Measurements from ENCODE around the gene ALG14.

Gene ALG14

DNA sequence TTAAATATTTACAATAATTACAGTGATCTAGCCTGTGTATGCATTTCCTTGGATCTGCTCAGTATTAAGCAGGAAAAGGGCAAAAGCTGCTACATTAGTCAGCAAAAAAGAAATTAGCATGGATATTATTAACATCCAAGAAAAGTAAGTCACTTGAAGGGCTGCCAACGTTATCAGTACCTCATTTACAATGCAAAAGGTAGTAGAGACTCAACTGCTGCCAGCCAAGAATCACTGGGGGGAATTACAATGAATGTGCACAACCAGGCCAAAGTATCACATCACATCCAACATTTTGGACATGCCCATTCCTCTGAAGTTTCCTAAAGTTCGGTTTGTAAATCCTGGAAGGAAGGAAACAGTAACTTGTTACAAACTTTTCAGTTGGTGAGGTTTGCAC lies 147.7 kb downstream of the ALG14 start:
- TF ChIP-seq, protein P1, sequence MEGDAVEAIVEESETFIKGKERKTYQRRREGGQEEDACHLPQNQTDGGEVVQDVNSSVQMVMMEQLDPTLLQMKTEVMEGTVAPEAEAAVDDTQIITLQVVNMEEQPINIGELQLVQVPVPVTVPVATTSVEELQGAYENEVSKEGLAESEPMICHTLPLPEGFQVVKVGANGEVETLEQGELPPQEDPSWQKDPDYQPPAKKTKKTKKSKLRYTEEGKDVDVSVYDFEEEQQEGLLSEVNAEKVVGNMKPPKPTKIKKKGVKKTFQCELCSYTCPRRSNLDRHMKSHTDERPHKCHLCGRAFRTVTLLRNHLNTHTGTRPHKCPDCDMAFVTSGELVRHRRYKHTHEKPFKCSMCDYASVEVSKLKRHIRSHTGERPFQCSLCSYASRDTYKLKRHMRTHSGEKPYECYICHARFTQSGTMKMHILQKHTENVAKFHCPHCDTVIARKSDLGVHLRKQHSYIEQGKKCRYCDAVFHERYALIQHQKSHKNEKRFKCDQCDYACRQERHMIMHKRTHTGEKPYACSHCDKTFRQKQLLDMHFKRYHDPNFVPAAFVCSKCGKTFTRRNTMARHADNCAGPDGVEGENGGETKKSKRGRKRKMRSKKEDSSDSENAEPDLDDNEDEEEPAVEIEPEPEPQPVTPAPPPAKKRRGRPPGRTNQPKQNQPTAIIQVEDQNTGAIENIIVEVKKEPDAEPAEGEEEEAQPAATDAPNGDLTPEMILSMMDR (IDR thresholded peaks at IDR 0.05; ENCODE audit: borderline replicate concordance, insufficient read depth, low read depth, low read length), result no peak
- H3K4me3 ChIP-seq (ENCODE audit: low read depth, low read length), result no peak overlapping the region
